ENCODE data around the gene GAK.

GAK gene

GRCh38 chr4:963276-964225, 31.4 kb upstream of the GAK start:
- Histone ChIP-seq H3K9ac (ENCODE audit: low read depth in 1 of 2, low read length in 2 of 2) (no peak overlapping the region), H3K4me3 (ENCODE audit: low read depth in 1 of 2, low read length in 2 of 2) (no peak overlapping the region), H3K27ac (ENCODE audit: low read depth, low read length) (no peak overlapping the region), H3K4me1 (ENCODE audit: control insufficient read depth in 1 of 2, insufficient read depth in 2 of 2, low read length in 2 of 2) (no peaks in the 10 kb centered on the region), H3K36me3 (ENCODE audit: control insufficient read depth in 1 of 2, insufficient read depth in 2 of 2, low read length in 2 of 2) (peaks cover 5 to 80% of the 10 kb centered on the region in 2 donors), H3K9me3 (ENCODE audit: control insufficient read depth in 1 of 2, low read length in 2 of 2) (no peaks in the 10 kb centered on the region), H3K27me3 (ENCODE audit: control insufficient read depth in 1 of 2, insufficient read depth in 2 of 2, low read length in 2 of 2) (no peaks in the 10 kb centered on the region)

GRCh38 chr4:962231-963208, 30.4 kb upstream of the GAK start:
- no peaks in the 10 kb centered on the region for H3K27me3 ChIP-seq (ENCODE audit: control insufficient read depth in 1 of 2, insufficient read depth in 2 of 2, low read length in 2 of 2)

GRCh38 chr4:961351-962230, 29.5 kb upstream of the GAK start:
- Histone ChIP-seq H3K36me3 (ENCODE audit: control insufficient read depth in 1 of 2, insufficient read depth in 2 of 2, low read length in 2 of 2) (peaks cover 5 to 88% of the 10 kb centered on the region in 2 donors), H3K9ac (ENCODE audit: low read depth in 1 of 2, low read length in 2 of 2) (no peak overlapping the region), H3K27ac (ENCODE audit: low read depth, low read length) (no peak overlapping the region), H3K27me3 (ENCODE audit: control insufficient read depth in 1 of 2, insufficient read depth in 2 of 2, low read length in 2 of 2) (no peaks in the 10 kb centered on the region), H3K4me3 (ENCODE audit: low read depth in 1 of 2, low read length in 2 of 2) (no peak overlapping the region), H3K9me3 (ENCODE audit: control insufficient read depth in 1 of 2, low read length in 2 of 2) (no peaks in the 10 kb centered on the region), H3K4me1 (ENCODE audit: control insufficient read depth in 1 of 2, insufficient read depth in 2 of 2, low read length in 2 of 2) (no peaks in the 10 kb centered on the region)

More at GRCh38 chr4:962231-963208, 30.4 kb upstream of the GAK start:
- Histone ChIP-seq H3K36me3 (ENCODE audit: control insufficient read depth in 1 of 2, insufficient read depth in 2 of 2, low read length in 2 of 2) (peaks cover 5 to 90% of the 10 kb centered on the region in 2 donors), H3K4me3 (ENCODE audit: low read depth in 1 of 2, low read length in 2 of 2) (no peak overlapping the region), H3K27ac (ENCODE audit: low read depth, low read length) (no peak overlapping the region), H3K9me3 (ENCODE audit: control insufficient read depth in 1 of 2, low read length in 2 of 2) (no peaks in the 10 kb centered on the region), H3K4me1 (ENCODE audit: control insufficient read depth in 1 of 2, insufficient read depth in 2 of 2, low read length in 2 of 2) (no peaks in the 10 kb centered on the region), H3K9ac (ENCODE audit: low read depth in 1 of 2, low read length in 2 of 2) (no peak overlapping the region)

- H3K27me3 ChIP-seq (ENCODE audit: control insufficient read depth in 1 of 2, insufficient read depth in 2 of 2, low read length in 2 of 2), result no peaks in the 10 kb centered on the region
- no peaks in the 10 kb centered on the region for H3K4me1 ChIP-seq (ENCODE audit: control insufficient read depth in 1 of 2, insufficient read depth in 2 of 2, low read length in 2 of 2)
- no peak overlapping the region for H3K4me3 ChIP-seq (ENCODE audit: low read depth in 1 of 2, low read length in 2 of 2)
- no peak overlapping the region for H3K9ac ChIP-seq (ENCODE audit: low read depth in 1 of 2, low read length in 2 of 2)
- H3K9me3 ChIP-seq (ENCODE audit: control insufficient read depth in 1 of 2, low read length in 2 of 2), result no peaks in the 10 kb centered on the region
- peaks cover 5 to 80% of the 10 kb centered on the region in 2 donors for H3K36me3 ChIP-seq (ENCODE audit: control insufficient read depth in 1 of 2, insufficient read depth in 2 of 2, low read length in 2 of 2)
- no peak overlapping the region for H3K27ac ChIP-seq (ENCODE audit: low read depth, low read length)
These were observed 28.7 kb upstream of the GAK start for GRCh38 chr4:960636-961350.

GRCh38 chr4:960140-960635, 28.1 kb upstream of the GAK start:
- Histone ChIP-seq H3K9ac (ENCODE audit: low read depth in 1 of 2, low read length in 2 of 2) (no peak overlapping the region), H3K36me3 (ENCODE audit: control insufficient read depth in 1 of 2, insufficient read depth in 2 of 2, low read length in 2 of 2) (peaks cover 5 to 74% of the 10 kb centered on the region in 2 donors), H3K4me1 (ENCODE audit: control insufficient read depth in 1 of 2, insufficient read depth in 2 of 2, low read length in 2 of 2) (no peaks in the 10 kb centered on the region), H3K27me3 (ENCODE audit: control insufficient read depth in 1 of 2, insufficient read depth in 2 of 2, low read length in 2 of 2) (no peaks in the 10 kb centered on the region), H3K27ac (ENCODE audit: low read depth, low read length) (no peak overlapping the region), H3K9me3 (ENCODE audit: control insufficient read depth in 1 of 2, low read length in 2 of 2) (no peaks in the 10 kb centered on the region), H3K4me3 (ENCODE audit: low read depth in 1 of 2, low read length in 2 of 2) (no peak overlapping the region)

- Histone ChIP-seq H3K27ac (ENCODE audit: low read depth, low read length) (no peak overlapping the region), H3K4me3 (ENCODE audit: low read depth in 1 of 2, low read length in 2 of 2) (no peak overlapping the region), H3K36me3 (ENCODE audit: control insufficient read depth in 1 of 2, insufficient read depth in 2 of 2, low read length in 2 of 2) (peaks cover 2 to 70% of the 10 kb centered on the region in 2 donors), H3K27me3 (ENCODE audit: control insufficient read depth in 1 of 2, insufficient read depth in 2 of 2, low read length in 2 of 2) (no peaks in the 10 kb centered on the region), H3K9me3 (ENCODE audit: control insufficient read depth in 1 of 2, low read length in 2 of 2) (no peaks in the 10 kb centered on the region), H3K4me1 (ENCODE audit: control insufficient read depth in 1 of 2, insufficient read depth in 2 of 2, low read length in 2 of 2) (no peaks in the 10 kb centered on the region), H3K9ac (ENCODE audit: low read depth in 1 of 2, low read length in 2 of 2) (no peak overlapping the region)
These were observed 27.4 kb upstream of the GAK start for GRCh38 chr4:959338-960139.

GRCh38 chr4:958696-959337, 26.7 kb upstream of the GAK start:
- no peak overlapping the region for H3K9ac ChIP-seq (ENCODE audit: low read depth in 1 of 2, low read length in 2 of 2)
- H3K36me3 ChIP-seq (ENCODE audit: control insufficient read depth in 1 of 2, insufficient read depth in 2 of 2, low read length in 2 of 2), result peaks cover 0 to 64% of the 10 kb centered on the region in 2 donors

GRCh38 chr4:958314-958665, 26.2 kb upstream of the GAK start:
- Histone ChIP-seq H3K9ac (ENCODE audit: low read depth in 1 of 2, low read length in 2 of 2) (no peak overlapping the region), H3K4me1 (ENCODE audit: control insufficient read depth in 1 of 2, insufficient read depth in 2 of 2, low read length in 2 of 2) (no peaks in the 10 kb centered on the region), H3K9me3 (ENCODE audit: control insufficient read depth in 1 of 2, low read length in 2 of 2) (no peaks in the 10 kb centered on the region), H3K4me3 (ENCODE audit: low read depth in 1 of 2, low read length in 2 of 2) (no peak overlapping the region), H3K27me3 (ENCODE audit: control insufficient read depth in 1 of 2, insufficient read depth in 2 of 2, low read length in 2 of 2) (no peaks in the 10 kb centered on the region), H3K27ac (ENCODE audit: low read depth, low read length) (no peak overlapping the region), H3K36me3 (ENCODE audit: control insufficient read depth in 1 of 2, insufficient read depth in 2 of 2, low read length in 2 of 2) (peaks cover 0 to 59% of the 10 kb centered on the region in 2 donors)

More at GRCh38 chr4:958696-959337, 26.7 kb upstream of the GAK start:
- no peak overlapping the region for H3K27ac ChIP-seq (ENCODE audit: low read depth, low read length)
- H3K9me3 ChIP-seq (ENCODE audit: control insufficient read depth in 1 of 2, low read length in 2 of 2), result no peaks in the 10 kb centered on the region
- H3K27me3 ChIP-seq (ENCODE audit: control insufficient read depth in 1 of 2, insufficient read depth in 2 of 2, low read length in 2 of 2), result no peaks in the 10 kb centered on the region
- H3K4me1 ChIP-seq (ENCODE audit: control insufficient read depth in 1 of 2, insufficient read depth in 2 of 2, low read length in 2 of 2), result no peaks in the 10 kb centered on the region
- no peak overlapping the region for H3K4me3 ChIP-seq (ENCODE audit: low read depth in 1 of 2, low read length in 2 of 2)

Data from duodenal mucosa (tissue), 2 donors.